ENCODE measurements around the gene KMT2C. TPM values are rescaled to one million over a fixed set of nuclear protein-coding genes. Genes with fewer than 3 reads are reported as not detected.

Gene KMT2C
- total and polyA plus RNA-seq, 2 experiments from 2014 or later: 21.9 to 47.7 TPM

GRCh38 chr7:152370297-152370696, 65.5 kb downstream of the KMT2C start:
- Histone ChIP-seq H3K27me3 (no peaks in the 10 kb centered on the region), H3K4me3 (no peak overlapping the region), H3K9me3 (ENCODE audit: low read depth) (peaks cover 8% of the 10 kb centered on the region), H3K79me2 (peaks cover 100% of the 10 kb centered on the region), H3K4me2 (no peak overlapping the region), H3K9me2 (replicated peaks; ENCODE audit: insufficient read depth) (no peaks in the 10 kb centered on the region), H3K4me1 (ENCODE audit: insufficient read depth) (no peaks in the 10 kb centered on the region), H2AFZ (no peak overlapping the region), H4K20me1 (ENCODE audit: insufficient read depth, poor library complexity, severe bottlenecking) (peaks cover 94% of the 10 kb centered on the region), H3K36me3 (replicated peaks; ENCODE audit: insufficient read depth, low read depth) (no peaks in the 10 kb centered on the region), H3K27ac (no peak overlapping the region)
- no peak for TF ChIP-seq CTCF (IDR thresholded peaks at IDR 0.05; ENCODE audit: poor library complexity)
- no peak for TF ChIP-seq EZH2 (IDR thresholded peaks at IDR 0.05; ENCODE audit: borderline replicate concordance)
- no peak for TF ChIP-seq EZH2phosphoT487 (IDR thresholded peaks at IDR 0.05; ENCODE audit: low read depth, severe bottlenecking, unreplicated experiment)
- DNase-seq (ENCODE audit: low spot score): no peak

GRCh38 chr7:152369518-152369917, 66.3 kb downstream of the KMT2C start:
- WGBS (ENCODE audit: low lambda C conversion rate, missing lambda C conversion rate): 74% methylated on average over 3 of the region's 3 CpGs
- Histone ChIP-seq H3K4me1 (ENCODE audit: insufficient read depth) (no peaks in the 10 kb centered on the region), H3K9me3 (ENCODE audit: low read depth) (peaks cover 8% of the 10 kb centered on the region), H3K79me2 (peaks cover 100% of the 10 kb centered on the region), H3K4me2 (no peak overlapping the region), H3K36me3 (replicated peaks; ENCODE audit: insufficient read depth, low read depth) (no peaks in the 10 kb centered on the region), H3K27me3 (no peaks in the 10 kb centered on the region), H3K9me2 (replicated peaks; ENCODE audit: insufficient read depth) (no peaks in the 10 kb centered on the region), H3K4me3 (no peak overlapping the region), H4K20me1 (ENCODE audit: insufficient read depth, poor library complexity, severe bottlenecking) (peaks cover 94% of the 10 kb centered on the region), H2AFZ (no peak overlapping the region), H3K27ac (no peak overlapping the region)
- no peak for DNase-seq (ENCODE audit: low spot score)
- no peak for TF ChIP-seq EZH2 (IDR thresholded peaks at IDR 0.05; ENCODE audit: borderline replicate concordance)
- no peak for TF ChIP-seq CTCF (IDR thresholded peaks at IDR 0.05; ENCODE audit: poor library complexity)

- Histone ChIP-seq H3K4me3 (no peak overlapping the region), H3K4me2 (no peak overlapping the region), H3K36me3 (replicated peaks; ENCODE audit: insufficient read depth, low read depth) (no peaks in the 10 kb centered on the region), H3K79me2 (peaks cover 100% of the 10 kb centered on the region), H3K27ac (no peak overlapping the region), H3K9me2 (replicated peaks; ENCODE audit: insufficient read depth) (no peaks in the 10 kb centered on the region), H3K9me3 (ENCODE audit: low read depth) (peaks cover 1% of the 10 kb centered on the region), H3K27me3 (no peaks in the 10 kb centered on the region), H4K20me1 (ENCODE audit: insufficient read depth, poor library complexity, severe bottlenecking) (peaks cover 95% of the 10 kb centered on the region), H2AFZ (no peak overlapping the region), H3K4me1 (ENCODE audit: insufficient read depth) (no peaks in the 10 kb centered on the region)
- WGBS (ENCODE audit: low lambda C conversion rate, missing lambda C conversion rate): 99% methylated on average over 8 of the region's 8 CpGs
- TF ChIP-seq EZH2 (IDR thresholded peaks at IDR 0.05; ENCODE audit: borderline replicate concordance) (no peak), CTCF (IDR thresholded peaks at IDR 0.05; ENCODE audit: poor library complexity) (no peak), EZH2phosphoT487 (IDR thresholded peaks at IDR 0.05; ENCODE audit: low read depth, severe bottlenecking, unreplicated experiment) (no peak)
- no peak for DNase-seq (ENCODE audit: low spot score)
Observed at GRCh38 chr7:152367170-152367569, 68.6 kb downstream of the KMT2C start.

- H3K36me3 ChIP-seq (replicated peaks; ENCODE audit: insufficient read depth, low read depth): no peaks in the 10 kb centered on the region
- peaks cover 95% of the 10 kb centered on the region for H4K20me1 ChIP-seq (ENCODE audit: insufficient read depth, poor library complexity, severe bottlenecking)
- no peak for TF ChIP-seq EZH2 (IDR thresholded peaks at IDR 0.05; ENCODE audit: borderline replicate concordance)
- no peak for TF ChIP-seq CTCF (IDR thresholded peaks at IDR 0.05; ENCODE audit: poor library complexity)
- TF ChIP-seq EZH2phosphoT487 (IDR thresholded peaks at IDR 0.05; ENCODE audit: low read depth, severe bottlenecking, unreplicated experiment): no peak
- DNase-seq (ENCODE audit: low spot score): no peak
- no peaks in the 10 kb centered on the region for H3K9me3 ChIP-seq (ENCODE audit: low read depth)
- no peak overlapping the region for H3K4me2 ChIP-seq
- no peak overlapping the region for H3K27ac ChIP-seq
- H3K9me2 ChIP-seq (replicated peaks; ENCODE audit: insufficient read depth): no peaks in the 10 kb centered on the region
- 95% methylated on average over 31 of the region's 32 CpGs for WGBS (ENCODE audit: low lambda C conversion rate, missing lambda C conversion rate)
- H3K27me3 ChIP-seq: no peaks in the 10 kb centered on the region
- no peaks in the 10 kb centered on the region for H3K4me1 ChIP-seq (ENCODE audit: insufficient read depth)
- H3K4me3 ChIP-seq: no peak overlapping the region
- peaks cover 100% of the 10 kb centered on the region for H3K79me2 ChIP-seq
- no peak overlapping the region for H2AFZ ChIP-seq
Observed at GRCh38 chr7:152366662-152367061, 69.1 kb downstream of the KMT2C start.
